GM18519 (cell line): ENCODE data around the gene SOD1.
A peak's percentile ranks its signal among the peaks of the same experiment; 100 is the strongest.
"Not testable (repeated sequence)": the region's sequence is repeated elsewhere in the genome, so short reads cannot be mapped to it uniquely, and the experiment has no call there.

Experiments used
- ATAC-seq: cut with Tn5 transposase; IDR thresholded peaks from one replicate; pipeline ENCODE4 v1.9.1; 2021; ENCODE audit warnings: mild to moderate bottlenecking, moderate library complexity; ENCODE audit not compliant: unreplicated experiment, low FRiP score

SOD1 gene

DNA sequence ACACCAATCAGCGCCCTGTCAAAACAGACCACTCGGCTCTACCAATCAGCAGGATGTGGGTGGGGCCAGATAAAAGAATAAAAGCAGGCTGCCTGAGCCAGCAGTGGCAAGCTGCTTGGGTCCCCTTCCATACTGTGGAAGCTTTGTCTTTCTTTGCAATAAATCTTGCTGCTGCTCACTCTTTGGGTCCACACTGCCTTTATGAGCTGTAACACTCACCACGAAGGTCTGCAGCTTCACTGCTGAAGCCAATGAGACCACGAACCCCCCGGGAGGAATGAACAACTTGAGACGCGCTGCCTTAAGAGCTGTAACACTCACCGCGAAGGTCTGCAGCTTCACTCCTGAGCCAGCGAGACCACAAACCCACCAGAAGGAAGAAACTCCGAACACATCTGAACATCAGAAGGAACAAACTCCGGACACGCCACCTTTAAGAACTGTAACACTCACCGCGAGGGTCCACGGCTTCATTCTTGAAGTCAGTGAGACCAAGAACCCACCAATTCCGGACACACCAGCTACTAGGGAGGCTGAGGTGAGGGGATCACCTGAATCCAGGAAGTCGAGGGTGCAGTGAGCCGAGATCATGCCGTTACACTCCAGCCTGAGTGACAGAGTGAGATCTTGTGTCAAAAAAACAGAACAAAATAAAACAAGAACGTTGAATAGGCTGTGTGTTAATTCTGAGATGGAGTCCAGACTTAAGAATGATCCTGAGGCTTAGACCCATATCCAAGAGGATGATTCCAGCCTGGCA lies 4.5 kb upstream of the SOD1 start:
- ATAC-seq = not testable (repeated sequence)

DNA sequence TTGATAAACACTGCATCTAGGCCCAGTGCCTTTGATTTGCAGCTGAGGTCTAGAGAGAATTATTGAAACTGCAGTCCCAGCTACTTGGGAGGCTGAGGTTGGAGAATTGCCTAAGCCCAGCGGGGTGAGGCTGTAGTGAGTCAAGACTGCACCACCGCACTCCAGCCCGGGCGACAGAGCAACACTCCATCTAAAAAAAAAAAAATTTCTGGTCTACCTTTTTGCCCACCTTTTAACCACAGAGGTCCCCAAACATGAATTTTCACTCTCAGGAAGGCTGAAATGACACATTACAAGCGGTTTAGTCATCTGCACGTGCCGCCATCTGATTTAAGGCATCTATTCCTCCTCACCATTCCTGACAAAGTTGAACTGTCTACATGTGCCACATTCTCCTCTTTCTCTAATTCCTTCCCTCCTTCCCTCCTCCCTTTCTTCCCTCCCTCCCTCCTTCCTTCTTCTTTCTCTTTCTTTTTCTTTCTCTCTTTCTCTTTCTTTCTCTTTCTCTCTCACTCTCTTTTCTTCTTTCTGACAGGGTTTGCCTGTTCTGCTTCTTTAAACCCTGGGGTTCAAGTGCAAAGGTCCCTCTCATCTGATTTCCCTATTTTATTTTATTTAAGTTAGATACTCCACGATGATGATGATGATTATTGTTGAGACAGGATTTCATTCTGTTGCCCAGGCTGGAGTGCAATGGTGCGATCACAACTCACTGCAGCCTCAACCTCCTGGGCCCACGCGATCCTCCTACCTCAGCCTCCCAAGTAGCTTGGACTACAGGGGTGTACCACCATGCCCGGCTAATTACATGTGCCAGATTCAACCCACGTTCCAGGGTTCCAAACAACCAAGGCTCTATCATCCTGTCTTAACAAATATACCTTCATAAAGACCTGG lies 3.0 kb upstream of the SOD1 start:
- no peak for ATAC-seq

DNA sequence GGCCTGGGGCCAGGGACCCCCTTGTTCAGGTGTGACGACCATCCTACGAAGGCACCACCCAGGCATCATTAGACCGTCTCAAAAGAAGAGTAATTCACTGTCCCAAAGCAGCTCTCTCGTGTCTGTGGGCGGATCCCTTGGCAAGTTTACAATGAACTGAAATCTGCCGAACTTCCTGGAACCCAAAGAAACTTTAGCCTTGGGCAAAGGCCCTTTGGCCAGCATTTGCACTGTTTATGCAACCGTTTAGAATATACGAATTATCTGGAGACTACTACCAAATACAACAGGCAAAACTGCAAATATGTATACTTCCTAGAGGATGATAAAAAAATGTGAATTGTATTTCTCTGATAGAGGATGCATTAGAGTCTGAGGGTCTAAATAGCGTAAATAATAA lies 1.4 kb upstream of the SOD1 start:
- no peak for ATAC-seq

DNA sequence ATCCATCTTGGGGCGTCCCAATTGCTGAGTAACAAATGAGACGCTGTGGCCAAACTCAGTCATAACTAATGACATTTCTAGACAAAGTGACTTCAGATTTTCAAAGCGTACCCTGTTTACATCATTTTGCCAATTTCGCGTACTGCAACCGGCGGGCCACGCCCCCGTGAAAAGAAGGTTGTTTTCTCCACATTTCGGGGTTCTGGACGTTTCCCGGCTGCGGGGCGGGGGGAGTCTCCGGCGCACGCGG lies 282 bp upstream of the SOD1 start:
- ATAC-seq = no peak

DNA sequence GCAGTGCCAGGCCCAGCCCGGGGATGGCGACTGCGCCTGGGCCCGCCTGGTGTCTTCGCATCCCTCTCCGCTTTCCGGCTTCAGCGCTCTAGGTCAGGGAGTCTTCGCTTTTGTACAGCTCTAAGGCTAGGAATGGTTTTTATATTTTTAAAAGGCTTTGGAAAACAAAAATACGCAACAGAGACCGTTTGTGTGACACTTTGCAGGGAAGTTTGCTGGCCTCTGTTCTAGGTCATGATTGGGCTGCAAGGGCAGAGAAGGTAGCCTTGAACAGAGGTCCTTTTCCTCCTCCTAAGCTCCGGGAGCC lies 719 bp downstream of the SOD1 start:
- ATAC-seq = no peak

DNA sequence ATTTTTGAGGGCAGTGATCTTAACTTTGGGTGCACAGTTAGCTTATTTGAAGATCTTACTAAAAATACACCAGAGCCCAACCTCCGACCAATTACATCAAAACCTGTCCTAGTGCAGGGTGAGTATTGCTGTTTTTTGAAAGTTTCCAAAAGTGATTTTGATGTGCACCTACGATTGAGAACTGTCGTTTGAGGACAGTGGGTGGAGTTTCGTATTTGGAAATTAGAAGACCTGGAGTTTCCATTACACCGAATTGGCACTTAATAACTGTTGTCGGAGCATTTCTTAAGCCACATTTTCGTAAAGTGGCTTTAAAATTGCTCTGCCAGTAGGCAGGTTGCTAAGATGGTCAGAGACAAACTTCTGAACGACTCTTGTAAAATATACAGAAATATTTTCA lies 1.1 kb downstream of the SOD1 start:
- ATAC-seq = no peak

DNA sequence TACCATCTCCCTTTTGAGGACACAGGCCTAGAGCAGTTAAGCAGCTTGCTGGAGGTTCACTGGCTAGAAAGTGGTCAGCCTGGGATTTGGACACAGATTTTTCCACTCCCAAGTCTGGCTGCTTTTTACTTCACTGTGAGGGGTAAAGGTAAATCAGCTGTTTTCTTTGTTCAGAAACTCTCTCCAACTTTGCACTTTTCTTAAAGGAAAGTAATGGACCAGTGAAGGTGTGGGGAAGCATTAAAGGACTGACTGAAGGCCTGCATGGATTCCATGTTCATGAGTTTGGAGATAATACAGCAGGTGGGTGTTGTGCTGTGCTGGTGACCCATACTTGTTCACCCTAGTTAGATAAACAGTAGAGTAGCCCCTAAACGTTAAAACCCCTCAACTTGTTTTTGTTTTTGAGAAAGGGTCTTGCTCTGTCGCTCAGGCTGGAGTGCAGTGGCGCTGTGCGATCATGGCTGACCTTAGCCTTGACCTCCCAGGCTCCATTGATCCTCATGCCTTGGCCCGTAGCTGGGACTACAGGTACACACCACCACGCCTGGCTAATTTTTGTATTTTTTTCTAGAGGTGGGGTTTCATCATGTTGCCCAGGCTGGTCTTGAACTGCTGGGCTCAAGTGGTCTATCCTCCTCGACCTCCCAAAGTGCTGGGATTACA lies 4.2 kb downstream of the SOD1 start:
- no peak for ATAC-seq

DNA sequence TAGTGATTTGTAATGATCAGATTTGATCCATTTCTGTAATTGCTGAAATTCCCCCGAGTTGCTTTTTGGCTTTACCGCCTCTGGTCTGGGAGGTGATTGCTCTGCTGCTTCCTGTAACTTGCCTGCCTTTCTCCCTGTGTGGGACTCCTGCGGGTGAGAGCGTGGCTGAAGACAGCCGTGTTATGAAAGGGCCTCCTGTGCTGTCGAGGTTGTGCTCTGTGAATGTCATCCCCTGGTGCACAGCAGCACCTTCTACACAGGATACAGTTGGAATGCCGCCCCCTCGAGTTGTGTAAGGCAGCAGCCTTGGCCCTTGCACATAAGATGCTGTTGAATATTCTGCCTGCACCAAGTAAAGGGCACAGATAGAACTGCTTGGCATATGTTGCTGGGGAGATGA lies 5.9 kb downstream of the SOD1 start:
- no peak for ATAC-seq

DNA sequence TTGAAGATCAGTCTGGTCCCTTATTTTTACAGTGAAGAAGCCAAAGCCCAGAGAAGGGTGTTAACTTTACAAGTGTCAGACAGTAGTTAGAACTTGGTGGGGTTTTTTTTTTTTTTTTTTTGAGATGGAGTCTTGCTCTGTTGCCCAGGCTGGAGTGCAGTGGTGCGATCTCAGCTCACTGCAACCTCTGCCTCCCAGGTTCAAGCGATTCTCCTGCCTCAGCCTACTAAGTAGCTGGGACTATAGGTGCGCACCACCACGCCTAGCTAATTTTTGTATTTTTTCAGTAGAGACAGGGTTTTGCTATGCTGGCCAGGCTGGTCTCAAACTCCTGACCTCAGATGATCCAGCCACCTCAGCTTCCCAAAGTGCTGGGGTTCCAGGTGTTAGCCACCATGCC lies 6.4 kb downstream of the SOD1 start:
- not testable (repeated sequence) for ATAC-seq

DNA sequence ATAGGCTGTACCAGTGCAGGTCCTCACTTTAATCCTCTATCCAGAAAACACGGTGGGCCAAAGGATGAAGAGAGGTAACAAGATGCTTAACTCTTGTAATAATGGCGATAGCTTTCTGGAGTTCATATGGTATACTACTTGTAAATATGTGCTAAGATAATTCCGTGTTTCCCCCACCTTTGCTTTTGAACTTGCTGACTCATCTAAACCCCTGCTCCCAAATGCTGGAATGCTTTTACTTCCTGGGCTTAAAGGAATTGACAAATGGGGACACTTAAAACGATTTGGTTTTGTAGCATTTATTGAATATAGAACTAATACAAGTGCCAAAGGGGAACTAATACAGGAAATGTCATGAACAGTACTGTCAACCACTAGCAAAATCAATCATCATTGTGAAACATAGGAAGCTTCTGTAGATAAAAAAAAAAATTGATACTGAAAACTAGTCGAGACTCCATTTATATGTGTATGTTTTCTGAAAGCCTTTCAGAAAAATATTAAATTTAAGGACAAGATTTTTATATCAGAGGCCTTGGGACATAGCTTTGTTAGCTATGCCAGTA lies 7.0 kb downstream of the SOD1 start:
- ATAC-seq = no peak

DNA sequence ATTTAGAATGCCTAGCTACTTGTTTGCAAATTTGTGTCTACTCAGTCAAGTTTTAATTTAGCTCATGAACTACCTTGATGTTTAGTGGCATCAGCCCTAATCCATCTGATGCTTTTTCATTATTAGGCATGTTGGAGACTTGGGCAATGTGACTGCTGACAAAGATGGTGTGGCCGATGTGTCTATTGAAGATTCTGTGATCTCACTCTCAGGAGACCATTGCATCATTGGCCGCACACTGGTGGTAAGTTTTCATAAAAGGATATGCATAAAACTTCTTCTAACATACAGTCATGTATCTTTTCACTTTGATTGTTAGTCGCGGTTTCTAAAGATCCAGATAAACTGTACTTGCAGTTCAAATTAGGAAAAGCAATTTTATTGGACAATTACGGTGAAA lies 7.6 kb downstream of the SOD1 start:
- no peak for ATAC-seq

DNA sequence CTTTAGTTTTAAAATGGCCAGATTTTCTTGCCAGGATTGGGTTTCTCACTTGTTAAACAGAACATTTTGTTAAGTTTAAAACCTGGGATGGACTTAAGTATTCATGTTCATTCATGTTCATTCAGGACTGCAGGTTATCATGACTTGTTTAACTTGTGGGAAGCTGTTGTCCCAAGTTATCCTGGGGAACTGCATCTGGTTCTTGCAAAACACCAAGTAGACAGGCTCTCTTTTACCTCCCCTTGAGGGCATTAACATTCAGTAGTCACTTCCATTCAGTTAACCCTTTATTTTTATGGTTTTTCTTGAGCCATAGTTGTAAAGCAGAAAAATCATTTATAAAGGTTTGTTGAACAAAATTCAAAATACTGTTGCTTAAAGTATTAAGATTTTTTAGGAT lies 8.1 kb downstream of the SOD1 start:
- ATAC-seq = no peak

DNA sequence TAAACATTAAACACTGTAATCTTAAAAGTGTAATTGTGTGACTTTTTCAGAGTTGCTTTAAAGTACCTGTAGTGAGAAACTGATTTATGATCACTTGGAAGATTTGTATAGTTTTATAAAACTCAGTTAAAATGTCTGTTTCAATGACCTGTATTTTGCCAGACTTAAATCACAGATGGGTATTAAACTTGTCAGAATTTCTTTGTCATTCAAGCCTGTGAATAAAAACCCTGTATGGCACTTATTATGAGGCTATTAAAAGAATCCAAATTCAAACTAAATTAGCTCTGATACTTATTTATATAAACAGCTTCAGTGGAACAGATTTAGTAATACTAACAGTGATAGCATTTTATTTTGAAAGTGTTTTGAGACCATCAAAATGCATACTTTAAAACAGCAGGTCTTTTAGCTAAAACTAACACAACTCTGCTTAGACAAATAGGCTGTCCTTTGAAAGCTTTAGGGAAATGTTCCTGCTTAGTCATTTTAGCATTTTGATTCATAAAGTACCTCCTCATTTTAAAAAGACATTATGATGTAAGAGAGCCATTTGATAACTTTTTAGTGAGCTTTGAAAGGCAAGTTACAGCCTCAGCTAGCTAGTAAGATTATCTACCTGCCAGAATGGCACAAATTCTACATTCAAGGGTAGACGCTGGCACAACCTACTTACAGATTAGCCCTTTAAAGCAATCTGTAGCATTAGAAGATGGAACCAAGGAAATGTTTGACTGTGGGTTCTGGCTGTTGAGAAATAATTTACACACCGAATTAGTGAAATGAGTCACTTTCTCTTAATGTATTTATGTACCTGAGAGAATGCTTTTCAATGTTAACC lies 9.4 kb downstream of the SOD1 start:
- ATAC-seq = peak; percentile 47

DNA sequence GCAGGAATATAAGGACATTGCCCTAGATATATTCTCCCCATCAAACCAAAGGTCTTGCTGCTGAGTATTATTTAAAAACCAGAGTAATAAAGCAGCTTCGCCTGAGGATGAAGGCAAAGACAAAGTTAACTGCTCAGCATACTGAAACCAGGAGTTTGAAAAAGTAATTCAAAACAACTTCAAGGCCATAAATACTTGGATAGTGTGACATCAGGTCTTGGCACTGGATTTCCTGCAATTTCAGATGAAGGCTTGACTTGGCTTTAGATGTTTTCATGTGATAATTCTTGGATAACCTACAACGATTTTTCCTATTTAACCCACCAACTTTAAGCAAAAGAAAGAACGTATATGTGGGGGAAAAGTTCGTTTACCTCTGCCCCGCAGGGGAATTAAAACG lies 10.6 kb downstream of the SOD1 start:
- ATAC-seq = no peak

DNA sequence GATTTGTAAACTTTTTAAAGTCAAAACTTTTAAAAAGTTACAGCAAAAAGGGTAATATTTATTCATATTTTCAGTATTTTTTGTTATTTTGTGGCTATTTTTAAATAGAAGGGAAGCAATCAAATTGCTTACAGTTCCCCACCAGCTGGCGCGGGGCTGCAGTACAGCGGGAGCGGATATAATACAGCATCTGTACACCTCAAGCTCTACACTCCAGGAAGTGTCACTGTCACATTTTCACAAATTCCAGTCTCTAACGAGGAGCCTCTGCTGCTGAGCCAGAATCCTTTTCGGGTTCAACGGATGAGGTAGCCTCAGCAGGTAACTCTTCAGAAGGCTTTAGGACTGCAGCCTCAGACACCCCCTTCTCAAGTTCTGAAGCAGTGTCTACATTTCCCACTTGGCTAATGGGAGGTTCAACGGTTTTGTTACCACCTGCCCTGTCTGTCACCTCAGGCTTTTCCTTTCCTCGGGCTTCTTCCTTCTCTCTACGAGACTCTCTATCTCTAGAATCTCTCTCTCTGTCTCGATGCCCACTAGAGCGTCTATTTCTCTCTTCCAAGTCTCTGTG lies 11.7 kb downstream of the SOD1 start:
- ATAC-seq = no peak

DNA sequence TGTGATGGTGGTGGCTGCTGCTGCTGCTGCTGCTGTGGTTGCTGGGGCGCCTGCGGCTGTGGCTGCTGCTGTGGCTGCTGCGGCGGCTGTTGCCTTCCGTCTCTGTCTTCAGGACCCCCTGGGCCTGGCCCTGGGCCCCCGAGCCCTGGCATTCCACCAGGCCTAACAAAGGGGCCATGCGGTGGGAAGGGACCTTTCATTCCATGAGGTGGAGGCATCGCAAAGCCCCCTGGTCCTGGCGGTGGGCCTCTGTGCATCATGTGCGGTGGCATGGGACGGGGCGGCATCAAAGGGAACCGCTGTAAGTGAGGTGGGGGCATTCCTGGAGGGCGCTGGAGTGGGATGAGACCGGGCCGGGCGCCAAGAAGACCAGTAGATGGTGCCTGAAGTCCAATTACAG lies 12.4 kb downstream of the SOD1 start:
- no peak for ATAC-seq

DNA sequence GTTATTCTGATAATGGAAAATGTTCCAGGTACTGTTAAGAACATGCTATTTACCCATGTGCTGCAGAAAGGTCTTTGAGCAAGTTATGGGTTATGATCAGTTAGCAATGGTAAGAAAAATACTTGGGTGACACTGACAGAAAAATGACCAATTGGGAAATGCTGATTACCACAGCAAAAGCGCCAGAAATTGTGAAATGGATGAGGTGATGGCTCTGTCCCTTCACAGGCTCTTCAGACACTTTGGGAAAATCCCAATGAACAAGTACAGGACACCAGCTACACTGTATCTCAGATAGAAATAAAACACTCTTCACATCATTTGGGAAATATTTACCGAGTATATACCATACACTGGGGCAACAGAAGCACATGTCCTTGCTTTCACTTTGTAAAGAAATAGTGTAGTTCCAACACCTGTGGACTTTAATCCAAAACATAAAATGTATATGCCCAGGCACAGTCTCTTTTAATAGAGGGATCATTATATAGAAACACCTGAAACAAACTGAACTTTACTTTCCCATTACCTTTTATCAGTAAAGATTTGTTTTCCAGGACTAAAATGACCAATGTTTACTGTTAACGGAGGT lies 13.9 kb downstream of the SOD1 start:
- ATAC-seq = no peak

DNA sequence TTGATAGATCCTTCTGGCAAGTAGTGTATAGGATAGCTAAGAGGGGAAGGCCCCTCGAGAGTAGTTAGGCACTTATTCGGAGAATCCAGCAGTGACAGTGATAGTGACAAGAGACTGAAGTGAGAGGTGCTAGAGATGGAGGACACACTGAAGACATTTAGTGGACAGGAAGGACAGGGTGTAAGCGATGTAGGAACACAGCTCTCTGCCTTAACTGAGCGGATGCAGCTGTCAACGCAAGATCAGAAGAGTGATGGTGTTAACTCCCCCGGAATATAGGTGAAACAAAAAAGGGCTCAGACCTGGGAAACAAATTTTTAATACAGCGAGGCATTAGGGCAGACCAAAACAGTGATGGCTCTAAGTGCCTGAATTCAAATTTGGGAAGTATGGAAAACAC lies 15.8 kb downstream of the SOD1 start:
- no peak for ATAC-seq

DNA sequence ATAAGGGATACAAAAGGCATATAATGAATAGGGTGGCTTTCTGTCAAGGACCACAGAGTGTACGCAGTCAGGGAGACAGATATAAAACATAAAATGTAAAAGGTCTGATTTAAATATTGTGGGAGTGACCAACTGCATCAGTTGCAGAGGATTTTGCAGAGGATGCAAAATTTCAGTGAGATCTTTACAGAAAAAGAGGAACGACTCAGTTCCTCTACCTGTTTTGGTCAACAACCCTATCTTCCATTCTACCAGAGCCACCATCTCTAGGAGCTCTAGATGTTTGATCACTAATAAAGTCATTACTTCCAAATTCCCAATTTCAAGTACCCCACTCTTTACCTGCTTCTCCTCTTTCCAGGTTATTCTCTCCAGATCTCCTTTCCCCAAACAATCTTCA lies 16.5 kb downstream of the SOD1 start:
- ATAC-seq = no peak

DNA sequence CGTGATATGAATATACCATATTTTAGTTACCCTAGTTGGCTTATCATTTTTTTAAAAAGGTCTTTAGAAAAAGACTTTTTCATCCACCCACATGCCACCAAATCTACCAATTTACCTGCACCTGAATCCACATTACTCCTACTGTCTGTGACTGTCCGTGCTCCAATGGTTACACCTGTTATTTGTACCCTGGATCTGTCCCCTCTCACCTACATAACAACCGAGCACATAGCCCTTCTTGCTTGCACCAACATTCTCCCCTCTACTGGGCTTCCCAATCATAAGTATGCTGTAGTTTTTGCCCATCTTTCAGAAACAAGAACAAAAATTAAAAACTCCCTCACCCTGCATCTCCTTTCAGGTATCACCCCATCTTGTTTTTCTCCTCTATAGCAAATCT lies 17.6 kb downstream of the SOD1 start:
- no peak for ATAC-seq
